Omental fat pad (tissue), 4 donors: Measurements from ENCODE around the gene CARMIL1. TPM values are rescaled to one million over a fixed set of nuclear protein-coding genes. Genes with fewer than 3 reads are reported as not detected.

Experiments used
- ATAC-seq: fragments of 150-250 bp; one replicate; pipeline ENCODE4 v1.9.1; 2016; ENCODE audit warnings: mild to moderate bottlenecking, moderate library complexity; ENCODE audit not compliant: low FRiP score
- DNase-seq: peaks from one replicate; pipeline ENCODE4 v3.0.0-alpha.2; 2019; ENCODE audit warnings: low spot score
- total RNA-seq, 4 donors: library from RNA; depleted of rRNA; stranded (reverse); fragments of >200 nt; gene quantifications; one replicate each; pipeline ENCODE4 v1.1.0, GENCODE V29; 2016
- TF ChIP-seq, protein P1 (sequence below), 3 donors: fragments of 450-650 bp; IDR thresholded peaks; one replicate each; pipeline ENCODE4 v1.5.1; 2016 to 2017; ENCODE audit warnings: antibody characterized with exemption in 3 of 3, mild to moderate bottlenecking in 3 of 3, moderate library complexity in 2 of 3

The CARMIL1 gene
- total RNA-seq, 4 donors from 2014 or later = 24.4 to 35.3 (median 29.6) TPM

DNA sequence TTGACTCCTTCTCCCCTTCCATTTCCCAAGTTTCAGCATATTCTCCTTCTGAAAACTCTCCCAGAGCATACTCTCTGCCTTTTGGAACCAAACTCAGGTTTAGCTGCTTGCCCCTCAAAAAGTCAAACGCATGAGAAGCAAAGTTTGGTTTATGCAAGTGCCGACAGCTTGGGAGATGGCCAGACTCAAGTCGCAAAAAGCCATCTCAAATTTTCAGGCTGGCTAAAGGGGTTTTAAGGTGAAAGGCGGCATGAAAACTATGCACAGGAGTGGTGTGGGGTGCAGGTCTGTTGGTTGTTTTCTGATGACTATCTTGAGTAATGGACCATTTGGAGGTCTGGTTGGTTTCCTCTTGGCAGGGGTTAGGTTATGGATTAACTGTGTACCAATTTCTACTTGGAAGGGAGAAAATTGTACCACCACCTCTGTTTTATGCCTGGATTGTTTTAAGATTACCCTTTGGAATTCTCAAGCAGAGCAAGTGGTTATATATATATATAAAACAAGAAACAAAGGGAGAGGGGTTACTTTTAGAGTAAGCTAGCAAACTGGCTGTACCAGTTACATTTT lies 320.4 kb downstream of the CARMIL1 start:
- ATAC-seq (no peak), DNase-seq (no peak)
- TF ChIP-seq, protein P1, sequence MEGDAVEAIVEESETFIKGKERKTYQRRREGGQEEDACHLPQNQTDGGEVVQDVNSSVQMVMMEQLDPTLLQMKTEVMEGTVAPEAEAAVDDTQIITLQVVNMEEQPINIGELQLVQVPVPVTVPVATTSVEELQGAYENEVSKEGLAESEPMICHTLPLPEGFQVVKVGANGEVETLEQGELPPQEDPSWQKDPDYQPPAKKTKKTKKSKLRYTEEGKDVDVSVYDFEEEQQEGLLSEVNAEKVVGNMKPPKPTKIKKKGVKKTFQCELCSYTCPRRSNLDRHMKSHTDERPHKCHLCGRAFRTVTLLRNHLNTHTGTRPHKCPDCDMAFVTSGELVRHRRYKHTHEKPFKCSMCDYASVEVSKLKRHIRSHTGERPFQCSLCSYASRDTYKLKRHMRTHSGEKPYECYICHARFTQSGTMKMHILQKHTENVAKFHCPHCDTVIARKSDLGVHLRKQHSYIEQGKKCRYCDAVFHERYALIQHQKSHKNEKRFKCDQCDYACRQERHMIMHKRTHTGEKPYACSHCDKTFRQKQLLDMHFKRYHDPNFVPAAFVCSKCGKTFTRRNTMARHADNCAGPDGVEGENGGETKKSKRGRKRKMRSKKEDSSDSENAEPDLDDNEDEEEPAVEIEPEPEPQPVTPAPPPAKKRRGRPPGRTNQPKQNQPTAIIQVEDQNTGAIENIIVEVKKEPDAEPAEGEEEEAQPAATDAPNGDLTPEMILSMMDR (IDR thresholded peaks at IDR 0.05) = no peak

DNA sequence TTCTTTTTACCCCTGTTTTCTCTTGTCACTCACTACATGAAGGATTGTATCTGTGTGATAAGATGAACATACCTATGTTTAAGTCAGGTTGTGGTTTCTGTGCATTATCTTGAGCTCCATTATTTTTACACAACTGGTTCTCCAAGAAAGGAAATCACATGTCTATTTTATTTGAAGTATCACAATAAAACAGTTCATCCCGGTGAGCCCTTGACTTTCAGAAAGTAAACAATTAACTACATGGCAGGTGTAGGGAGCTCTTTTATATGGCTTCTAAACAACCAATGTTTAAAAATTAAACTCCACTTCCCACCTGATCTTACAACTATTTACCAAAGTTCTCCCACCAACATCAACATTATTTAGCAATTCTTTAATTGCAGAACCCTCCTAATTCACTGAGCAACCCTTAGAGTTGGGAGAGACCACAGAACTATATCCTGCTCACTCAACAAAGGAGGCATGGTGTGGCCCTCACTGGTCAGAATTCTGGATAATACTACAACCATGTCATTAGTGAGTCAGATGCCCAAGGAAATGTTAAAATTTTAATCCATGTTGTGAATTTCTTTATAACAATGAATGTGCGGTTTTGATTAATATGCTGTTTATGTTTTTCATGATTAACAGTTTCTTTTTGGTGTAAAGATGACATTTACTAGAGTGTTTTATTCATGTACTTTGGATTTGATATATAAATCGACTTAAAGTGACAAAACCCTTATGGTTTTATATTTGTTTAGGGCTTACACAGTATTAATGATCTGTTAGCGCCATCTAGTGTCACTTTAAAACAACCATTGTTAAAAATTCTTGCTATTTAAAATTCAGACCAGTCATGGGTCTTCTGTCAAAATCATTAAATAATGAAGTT lies 322.9 kb downstream of the CARMIL1 start:
- ATAC-seq (peak; percentile 70), DNase-seq (no peak)
- TF ChIP-seq, protein P1 (IDR thresholded peaks at IDR 0.05) = no peak

DNA sequence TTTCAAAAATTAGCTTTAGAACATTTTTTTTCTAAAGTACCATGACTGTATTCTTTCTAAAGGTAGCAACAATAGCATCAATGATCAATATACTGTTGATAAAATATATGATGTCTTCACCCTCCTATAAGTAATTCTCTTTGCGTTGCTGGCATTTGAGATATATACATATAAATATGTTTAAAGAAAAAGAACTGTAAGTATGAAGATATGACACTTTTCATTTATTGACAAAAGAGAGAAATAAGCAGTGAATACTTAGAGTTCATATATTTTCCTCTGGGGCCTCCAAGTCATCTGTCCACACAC lies 323.5 kb downstream of the CARMIL1 start:
- TF ChIP-seq, protein P1 (IDR thresholded peaks at IDR 0.05) = no peak
- DNase-seq (no peak), ATAC-seq (no peak)

GRCh38 chr6:25603251-25603650 lies 324.1 kb downstream of the CARMIL1 start:
- TF ChIP-seq, protein P1 (IDR thresholded peaks at IDR 0.05) = no peak
- no peak for ATAC-seq
- DNase-seq = no peak

DNA sequence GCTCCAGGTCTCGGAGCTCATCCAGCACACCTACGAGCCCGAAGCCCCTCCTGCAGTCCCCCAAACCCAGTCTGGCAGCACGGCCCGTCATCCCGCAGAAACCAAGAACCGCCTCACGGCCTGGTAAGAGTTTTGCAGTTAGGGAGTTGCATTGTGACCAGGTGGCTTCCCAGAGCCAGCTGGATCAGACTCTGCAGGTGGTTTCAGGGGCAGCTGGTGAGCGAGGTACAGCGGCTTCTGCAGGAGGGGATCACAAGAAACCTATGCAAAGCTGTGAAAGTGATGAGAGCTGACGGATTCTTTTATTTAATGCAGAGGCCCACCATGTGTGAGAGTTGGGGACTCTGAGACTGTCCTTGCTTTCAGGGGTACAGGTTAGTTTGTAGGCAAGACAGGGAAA lies 327.0 kb downstream of the CARMIL1 start:
- ATAC-seq = no peak
- no peak for DNase-seq
- TF ChIP-seq, protein P1 (IDR thresholded peaks at IDR 0.05) = no peak

GRCh38 chr6:25608558-25609174 lies 329.5 kb downstream of the CARMIL1 start:
- DNase-seq = no peak
- TF ChIP-seq, protein P1 (IDR thresholded peaks at IDR 0.05) = no peak
- no peak for ATAC-seq
